Lung (tissue), 12 donors: ENCODE measurements around the gene KCNG2. TPM values are rescaled to one million over a fixed set of nuclear protein-coding genes. Genes with fewer than 3 reads are reported as not detected.
A peak's percentile ranks its signal among the peaks of the same experiment; 100 is the strongest.

Source experiments
- ATAC-seq: fragments of 200-7000 bp; cut with Tn5 transposase; one replicate; pipeline ENCODE4 v1.9.1; 2020; ENCODE audit warnings: moderate number of reproducible peaks; ENCODE audit not compliant: insufficient read depth, low FRiP score
- DNase-seq, 3 donors: peaks; one replicate each; pipeline ENCODE4 v3.0.0-alpha.2; 2013 to 2017
- H3K27ac ChIP-seq, 2 donors: one replicate each; pipeline ENCODE4 v1.5.1; 2013; ENCODE audit warnings: mild to moderate bottlenecking in 2 of 2, moderate library complexity in 2 of 2, control low read depth in 1 of 2, inconsistent platforms in 1 of 2, low read depth in 1 of 2, low read length in 1 of 2
- H3K27me3 ChIP-seq, 3 donors: one replicate each; pipeline ENCODE4 v1.5.1; 2013; ENCODE audit warnings: low read length in 2 of 3; ENCODE audit not compliant: control insufficient read depth in 3 of 3, insufficient read depth in 3 of 3
- H3K36me3 ChIP-seq, 4 donors: one replicate each; pipeline ENCODE4 v1.5.1; 2013; ENCODE audit warnings: low read length in 4 of 4, mild to moderate bottlenecking in 1 of 4, moderate library complexity in 1 of 4; ENCODE audit not compliant: control insufficient read depth in 4 of 4, insufficient read depth in 4 of 4
- H3K4me1 ChIP-seq, 5 donors: one replicate each; pipeline ENCODE4 v1.5.1; 2013; ENCODE audit warnings: low read length in 5 of 5, mild to moderate bottlenecking in 2 of 5, moderate library complexity in 1 of 5; ENCODE audit not compliant: control insufficient read depth in 5 of 5, insufficient read depth in 5 of 5
- H3K4me3 ChIP-seq: one replicate; pipeline ENCODE4 v1.5.1; 2013; ENCODE audit warnings: mild to moderate bottlenecking, control low read depth, moderate library complexity
- H3K9ac ChIP-seq, 2 donors: one replicate each; pipeline ENCODE4 v1.5.1; 2013; ENCODE audit warnings: low read length in 2 of 2, control low read depth in 1 of 2; ENCODE audit not compliant: insufficient read depth in 1 of 2
- H3K9me3 ChIP-seq, 4 donors: one replicate each; pipeline ENCODE4 v1.5.1; 2013; ENCODE audit warnings: low read length in 3 of 4, mild to moderate bottlenecking in 1 of 4, moderate library complexity in 1 of 4; ENCODE audit not compliant: control insufficient read depth in 4 of 4, insufficient read depth in 3 of 4
- WGBS, 2 donors: extraction: QIAGEN DNeasy Blood & Tissue Kit; methylation state at CpG; one replicate each; pipeline ENCODE4 v1.1.7; 2013; 5-methylcytosine and 5-hydroxymethylcytosine counted together
- polyA plus RNA-seq, 2 donors: library from polyadenylated mRNA; stranded (reverse); fragments of 200-250 nt; gene quantifications; one replicate each; pipeline ENCODE4 v1.2.1, GENCODE V29; 2013
- total RNA-seq, 2 donors: library from RNA; depleted of rRNA in 1 of 2; stranded (reverse); fragments of >200 nt in 1 of 2; gene quantifications; one replicate each; pipeline ENCODE4 v1.2.1, GENCODE V29; 2014 to 2021
- TF ChIP-seq, protein P1 (sequence below): IDR thresholded peaks from 2 replicates; pipeline ENCODE4 v1.5.1; 2012; ENCODE audit warnings: mild to moderate bottlenecking; ENCODE audit errors: control extremely low read depth, extremely low read depth
- donor health status: control.
- donor health status: control.
- donor health status: Bipolar disorder and iron deficiency.
- donor health status: healthy.
- donor health status: DM: yes; HTN: yes; CAD: no.

Gene KCNG2
- total and polyA plus RNA-seq, 4 donors, result 0.16 to 1.8 (median 1.2) TPM

DNA sequence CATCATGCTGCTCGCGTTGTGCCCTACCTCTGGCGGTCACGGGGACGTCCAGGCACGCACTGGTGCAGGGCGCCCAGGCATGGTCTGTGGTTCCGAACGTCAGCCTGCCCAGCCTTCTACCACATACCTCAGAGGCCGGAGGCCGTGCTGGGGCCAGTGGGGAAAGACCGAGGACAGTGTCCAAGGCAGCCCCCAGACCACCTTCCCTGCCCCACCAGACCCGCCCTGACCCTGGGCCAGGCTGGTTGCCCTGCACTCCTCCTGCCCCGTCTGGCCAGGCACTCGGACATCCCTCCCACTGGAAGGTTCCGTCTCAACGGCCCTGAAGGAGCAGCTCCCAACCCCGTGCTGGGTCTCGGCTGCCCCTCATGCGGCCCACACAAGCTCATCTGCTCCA is 120.9 kb downstream of the KCNG2 start:
- 97 to 99% methylated on average over 20 of the region's 20 CpGs for WGBS, 2 donors
- no peaks in the 10 kb centered on the region for H3K27me3 ChIP-seq
- ATAC-seq (no peak), DNase-seq (no peak)
- H3K36me3 ChIP-seq, result peaks cover 0 to 54% (median 26%) of the 10 kb centered on the region in 4 donors
- TF ChIP-seq, protein P1, sequence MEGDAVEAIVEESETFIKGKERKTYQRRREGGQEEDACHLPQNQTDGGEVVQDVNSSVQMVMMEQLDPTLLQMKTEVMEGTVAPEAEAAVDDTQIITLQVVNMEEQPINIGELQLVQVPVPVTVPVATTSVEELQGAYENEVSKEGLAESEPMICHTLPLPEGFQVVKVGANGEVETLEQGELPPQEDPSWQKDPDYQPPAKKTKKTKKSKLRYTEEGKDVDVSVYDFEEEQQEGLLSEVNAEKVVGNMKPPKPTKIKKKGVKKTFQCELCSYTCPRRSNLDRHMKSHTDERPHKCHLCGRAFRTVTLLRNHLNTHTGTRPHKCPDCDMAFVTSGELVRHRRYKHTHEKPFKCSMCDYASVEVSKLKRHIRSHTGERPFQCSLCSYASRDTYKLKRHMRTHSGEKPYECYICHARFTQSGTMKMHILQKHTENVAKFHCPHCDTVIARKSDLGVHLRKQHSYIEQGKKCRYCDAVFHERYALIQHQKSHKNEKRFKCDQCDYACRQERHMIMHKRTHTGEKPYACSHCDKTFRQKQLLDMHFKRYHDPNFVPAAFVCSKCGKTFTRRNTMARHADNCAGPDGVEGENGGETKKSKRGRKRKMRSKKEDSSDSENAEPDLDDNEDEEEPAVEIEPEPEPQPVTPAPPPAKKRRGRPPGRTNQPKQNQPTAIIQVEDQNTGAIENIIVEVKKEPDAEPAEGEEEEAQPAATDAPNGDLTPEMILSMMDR, result no peak
- H3K9me3 ChIP-seq, result peaks cover 0 to 2% (median 0%) of the 10 kb centered on the region in 4 donors
- no peak overlapping the region for H3K4me3 ChIP-seq
- H3K27ac ChIP-seq, result no peak overlapping the region
- H3K4me1 ChIP-seq, result peaks cover 0 to 2% (median 0%) of the 10 kb centered on the region in 5 donors
- H3K9ac ChIP-seq, result no peak overlapping the region

DNA sequence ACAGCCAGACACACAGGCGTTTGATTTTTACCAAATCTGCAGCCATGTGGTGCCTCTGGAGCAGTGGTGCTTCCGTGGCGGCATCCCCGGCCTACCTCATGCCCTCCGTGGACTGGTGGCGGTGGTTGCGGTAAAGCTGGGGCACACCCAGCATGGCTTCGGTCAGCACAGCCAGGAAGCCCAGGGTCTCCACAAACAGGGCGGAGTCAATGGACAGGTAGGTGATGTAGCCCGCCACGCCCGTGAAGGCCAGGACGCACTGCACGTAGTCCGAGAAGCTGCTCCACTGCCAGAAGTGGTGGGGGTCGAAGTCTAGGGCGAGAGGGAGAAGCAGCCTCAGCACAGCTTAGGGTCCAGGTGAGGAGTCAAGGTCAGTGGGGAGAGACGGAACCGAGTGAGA is 121.4 kb downstream of the KCNG2 start:
- Histone ChIP-seq H3K4me3 (no peak overlapping the region), H3K9ac (no peak overlapping the region), H3K4me1 (peaks cover 0 to 5% (median 0%) of the 10 kb centered on the region in 5 donors), H3K27me3 (no peaks in the 10 kb centered on the region), H3K27ac (no peak overlapping the region), H3K9me3 (peaks cover 0 to 2% (median 0%) of the 10 kb centered on the region in 4 donors), H3K36me3 (peaks cover 0 to 56% (median 26%) of the 10 kb centered on the region in 4 donors)
- DNase-seq (no peak), ATAC-seq (no peak)
- TF ChIP-seq, protein P1, result no peak
- WGBS, 2 donors, result 98 to 99% methylated on average over 19 of the region's 19 CpGs

DNA sequence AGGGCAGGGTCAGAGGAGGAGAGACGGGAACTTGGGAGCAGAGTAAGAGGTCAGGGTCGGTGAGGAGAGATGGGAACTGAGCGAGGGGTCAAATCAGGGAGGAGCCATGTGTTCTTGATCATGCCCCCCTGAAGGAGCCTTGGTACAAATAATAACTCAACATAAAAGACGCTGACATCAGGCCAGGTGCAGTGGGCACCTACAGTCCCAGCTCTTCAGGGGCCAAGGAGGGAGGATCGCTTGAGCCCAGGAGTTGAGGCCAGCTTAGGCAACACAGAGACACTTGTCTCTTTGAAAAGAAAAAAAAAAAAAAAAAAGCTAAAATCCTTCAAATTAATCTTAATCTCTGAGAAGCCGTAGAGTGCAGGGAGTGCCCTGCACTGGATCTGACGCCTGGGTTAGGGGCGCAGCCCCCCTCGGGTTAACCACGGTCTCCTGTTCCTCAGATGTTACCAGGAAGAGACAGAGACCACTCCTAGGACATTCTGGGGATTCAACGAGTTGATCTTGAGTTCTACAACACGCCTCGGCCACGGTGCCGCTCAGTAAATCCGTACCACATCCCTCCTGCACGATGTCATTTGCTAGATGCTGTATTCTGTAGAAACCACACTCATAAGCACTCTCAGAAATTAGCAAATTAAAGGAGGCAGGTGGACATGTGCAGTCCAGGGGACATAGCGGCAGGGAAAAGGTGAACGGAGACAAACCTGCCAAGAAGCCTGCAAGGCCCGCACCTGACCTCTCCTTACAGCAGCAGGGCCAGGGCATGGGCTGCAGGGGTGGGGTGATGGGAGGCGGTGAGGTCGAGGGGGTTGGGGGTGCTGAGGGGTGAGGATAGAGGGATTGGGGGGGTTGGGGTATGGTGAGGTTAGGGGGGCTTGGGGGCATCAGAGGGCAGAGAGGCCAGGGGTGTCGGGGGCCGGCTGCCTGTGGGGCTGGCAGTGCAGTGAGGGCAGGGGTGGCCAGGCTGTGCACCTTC is 124.5 kb downstream of the KCNG2 start:
- H3K4me3 ChIP-seq, result no peak overlapping the region
- peaks cover 0 to 8% (median 0%) of the 10 kb centered on the region in 5 donors for H3K4me1 ChIP-seq
- no peak for ATAC-seq
- 96% methylated on average over 24 of the region's 24 CpGs for WGBS, 2 donors
- DNase-seq, result peak in 1 of 3 donors; percentile 3
- TF ChIP-seq, protein P1, result no peak
- H3K27ac ChIP-seq, result no peak overlapping the region
- H3K9ac ChIP-seq, result no peak overlapping the region
- no peaks in the 10 kb centered on the region for H3K9me3 ChIP-seq
- H3K36me3 ChIP-seq, result peaks cover 0 to 35% (median 10%) of the 10 kb centered on the region in 4 donors
- H3K27me3 ChIP-seq, result no peaks in the 10 kb centered on the region
